C4-2B (cell line): ENCODE measurements around the gene NXPH3.

Experiments
- H3K27ac ChIP-seq: fragments of 450-650 bp; 2 replicates; pipeline ENCODE4 v1.5.1; 2017
- CTCF ChIP-seq: fragments of 450-650 bp; conservative IDR thresholded peaks from 2 replicates; pipeline ENCODE4 v1.5.1; 2017; ENCODE audit warnings: mild to moderate bottlenecking
- ZFX ChIP-seq: fragments of 450-650 bp; IDR thresholded peaks from 2 replicates; pipeline ENCODE4 v1.6.1; 2017

The NXPH3 gene

GRCh38 chr17:49551221-49552069 is 24.2 kb upstream of the NXPH3 start:
- no peak overlapping the region for H3K27ac ChIP-seq
- TF ChIP-seq CTCF = no peak
- no peak for TF ChIP-seq ZFX

- no peak for TF ChIP-seq CTCF
- TF ChIP-seq ZFX = no peak
- no peak overlapping the region for H3K27ac ChIP-seq
These were observed 23.5 kb upstream of the NXPH3 start for GRCh38 chr17:49552070-49552751.

- no peak for TF ChIP-seq ZFX
- TF ChIP-seq CTCF = no peak
- no peak overlapping the region for H3K27ac ChIP-seq
These were observed 21.9 kb upstream of the NXPH3 start for GRCh38 chr17:49553676-49554335.

GRCh38 chr17:49554694-49555494 is 20.8 kb upstream of the NXPH3 start:
- no peak overlapping the region for H3K27ac ChIP-seq
- TF ChIP-seq CTCF = no peak
- no peak for TF ChIP-seq ZFX

- TF ChIP-seq CTCF (no peak), ZFX (no peak)
- no peak overlapping the region for H3K27ac ChIP-seq
These were observed 20.0 kb upstream of the NXPH3 start for GRCh38 chr17:49555495-49556222.

GRCh38 chr17:49556223-49556943 is 19.3 kb upstream of the NXPH3 start:
- TF ChIP-seq ZFX (no peak), CTCF (peak; percentile 98)
- H3K27ac ChIP-seq = no peak overlapping the region
